Inflammatory macrophage treated with lipopolysaccharide for 1 hour (primary cell): Measurements from ENCODE around the gene PPP1R18.
"Not testable (repeated sequence)": the region's sequence is repeated elsewhere in the genome, so short reads cannot be mapped to it uniquely, and the experiment has no call there.

Source experiments
- DNase-seq, 2 donors: peaks; one replicate each; pipeline ENCODE4 v3.0.0-alpha.2; 2020 to 2022

PPP1R18 gene

GRCh38 chr6:30719791-30720737 is 33.6 kb upstream of the PPP1R18 start, which contains the start of gene TUBB:
Gene TUBB, plus strand, starts transcription at chr6:30720352. Its CDS starts 155 bp downstream, at chr6:30720507.
- DNase-seq, result peak; percentile 97 to 99

GRCh38 chr6:30719356-30719755 is 32.9 kb upstream of the PPP1R18 start:
- no peak for DNase-seq

- not testable (repeated sequence) for DNase-seq
These were observed 31.6 kb upstream of the PPP1R18 start for GRCh38 chr6:30717845-30718720.

- DNase-seq, result peak; percentile 98 to 100
These were observed 30.8 kb upstream of the PPP1R18 start, which contains the start of gene MDC1 for GRCh38 chr6:30717129-30717844. Gene MDC1, minus strand, starts transcription at chr6:30717281. Its CDS starts 2,106 bp downstream, at chr6:30715175.

- DNase-seq, result no peak
These were observed 30.4 kb upstream of the PPP1R18 start for GRCh38 chr6:30716879-30717128.

GRCh38 chr6:30714263-30714662 is 27.8 kb upstream of the PPP1R18 start:
- DNase-seq, result no peak

- DNase-seq, result no peak
These were observed 26.0 kb upstream of the PPP1R18 start for GRCh38 chr6:30712441-30712945.

- DNase-seq, result no peak
These were observed 25.4 kb upstream of the PPP1R18 start for GRCh38 chr6:30711758-30712380.

GRCh38 chr6:30709101-30709868 is 22.8 kb upstream of the PPP1R18 start:
- no peak for DNase-seq

- DNase-seq, result no peak
These were observed 20.9 kb upstream of the PPP1R18 start for GRCh38 chr6:30707281-30707850.

GRCh38 chr6:30705620-30706019 is 19.2 kb upstream of the PPP1R18 start:
- DNase-seq, result no peak

- peak in 1 of 2 donors; percentile 34 for DNase-seq
These were observed 17.4 kb upstream of the PPP1R18 start for GRCh38 chr6:30703821-30704220.

- no peak for DNase-seq
These were observed 16.6 kb upstream of the PPP1R18 start for GRCh38 chr6:30703011-30703410.

- peak; percentile 71 to 77 for DNase-seq
These were observed 13.9 kb upstream of the PPP1R18 start for GRCh38 chr6:30700340-30700739.

GRCh38 chr6:30696432-30696831 is 10.0 kb upstream of the PPP1R18 start:
- no peak for DNase-seq

GRCh38 chr6:30691208-30691847 is 4.9 kb upstream of the PPP1R18 start:
- DNase-seq, result no peak

- DNase-seq, result peak; percentile 83 to 87
These were observed 4.2 kb upstream of the PPP1R18 start, which contains the start of gene NRM for GRCh38 chr6:30690403-30691207. Gene NRM, minus strand, starts transcription at chr6:30690984. Its CDS starts 10 bp downstream, at chr6:30690974.

GRCh38 chr6:30689985-30690384 is 3.5 kb upstream of the PPP1R18 start:
- DNase-seq, result peak in 1 of 2 donors; percentile 7
